ENCODE results near the gene DHRSX. TPM values are rescaled to one million over a fixed set of nuclear protein-coding genes. Genes with fewer than 3 reads are reported as not detected.
A peak's percentile ranks its signal among the peaks of the same experiment; 100 is the strongest.

DHRSX gene
- total RNA-seq, 1 donor from 2014 or later = 29.9 TPM

DNA sequence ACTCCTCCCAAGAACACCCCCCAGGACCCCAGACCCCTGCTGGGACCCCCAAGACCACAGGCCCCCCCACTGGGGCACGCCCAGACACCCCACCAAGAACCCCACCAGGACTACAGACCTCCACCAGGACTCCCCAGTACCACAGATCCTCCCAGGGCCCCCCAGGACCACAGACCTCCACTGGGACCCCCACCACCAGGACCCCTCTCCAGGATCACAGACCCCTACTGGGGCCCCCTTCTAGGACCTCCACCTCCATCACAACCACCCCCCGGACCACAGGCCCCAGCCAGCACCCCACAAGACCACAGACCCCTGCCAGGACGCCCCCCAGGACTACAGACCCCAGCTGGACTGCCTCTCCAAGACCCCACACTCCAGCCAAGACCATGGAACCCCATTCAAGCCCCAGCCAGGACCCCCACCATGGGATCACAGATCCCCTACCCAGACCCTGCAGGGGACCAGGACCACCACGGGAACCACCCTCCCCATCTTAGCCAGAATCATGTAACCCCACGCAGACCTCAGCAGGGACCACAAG lies 855 bp upstream of the DHRSX start:
- intact Hi-C loops (cut with DNase I) = no loop called here
- ATAC-seq (ENCODE audit: poor library complexity) (no peak), DNase-seq (peak; percentile 28)

- ATAC-seq (ENCODE audit: poor library complexity) (peak; percentile 54), DNase-seq (no peak)
- intact Hi-C loops (cut with DNase I) = no loop called here
These were observed 529 bp downstream of the DHRSX start for GRCh38 chrX:2500091-2500802.

DNA sequence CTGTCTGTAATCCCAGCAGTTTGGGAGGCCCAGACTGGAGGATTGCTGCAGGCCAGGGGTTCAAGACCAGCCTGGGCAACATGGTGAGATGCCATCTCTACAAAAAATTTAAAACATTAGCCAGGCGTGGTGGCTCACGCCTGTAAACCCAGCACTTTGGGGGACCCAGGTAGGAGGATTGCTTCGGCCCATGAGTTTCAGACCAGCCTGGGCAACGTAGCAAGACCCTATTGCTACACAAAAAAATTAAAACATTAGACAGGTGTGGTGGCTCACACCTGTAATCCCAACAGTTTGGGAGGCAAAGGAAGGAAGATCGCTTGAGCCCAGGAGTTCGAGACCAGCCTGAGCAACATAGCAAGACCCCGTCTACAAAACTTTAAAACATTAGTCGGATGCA lies 1.3 kb downstream of the DHRSX start:
- intact Hi-C loops (cut with DNase I) = no loop called here
- DNase-seq = no peak
- no peak for ATAC-seq (ENCODE audit: poor library complexity)

- ATAC-seq (ENCODE audit: poor library complexity) = peak; percentile 70
- intact Hi-C loops (cut with DNase I) = no loop called here
- DNase-seq = peak; percentile 56
These were observed 1.9 kb downstream of the DHRSX start for GRCh38 chrX:2498781-2499302.

DNA sequence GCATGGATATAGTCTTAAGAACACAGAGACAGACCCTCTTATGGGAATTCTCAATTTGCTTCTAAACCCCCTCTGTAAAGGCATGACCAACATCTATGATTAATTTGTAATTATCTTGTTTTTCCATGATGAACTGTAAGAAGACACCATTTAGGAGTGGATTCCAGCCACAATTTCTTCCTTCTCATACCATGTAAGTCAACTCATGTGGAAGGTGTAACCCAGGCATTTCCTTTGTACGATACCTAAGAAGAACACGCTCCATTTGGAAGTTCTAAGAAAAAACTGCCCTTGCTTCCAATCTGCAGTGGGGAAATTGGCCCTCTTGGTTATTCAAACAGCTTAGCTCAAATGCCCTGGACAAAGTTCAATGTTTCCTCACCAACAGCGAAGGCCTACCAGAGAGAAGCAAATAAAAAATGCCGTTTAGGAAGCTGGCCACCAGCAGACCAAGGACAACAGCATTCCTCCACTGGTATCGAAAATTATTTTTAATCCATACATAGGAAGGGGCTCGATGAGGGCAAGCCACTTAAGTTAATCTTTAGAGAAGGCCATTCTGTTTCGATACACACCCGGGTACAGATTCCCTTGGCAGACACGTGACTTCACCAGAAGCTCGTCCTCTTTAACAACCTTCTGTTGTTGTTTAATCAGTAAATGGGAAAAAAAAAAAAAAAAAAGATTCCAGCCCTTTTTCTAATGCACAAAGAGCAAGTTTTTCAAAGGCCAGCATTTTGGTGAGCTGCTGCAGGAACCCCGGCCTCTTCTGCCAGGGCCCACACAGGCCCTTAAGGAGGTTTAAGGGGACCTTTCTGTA lies 2.6 kb downstream of the DHRSX start:
- peak; percentile 65 for ATAC-seq (ENCODE audit: poor library complexity)
- intact Hi-C loops (cut with DNase I) = no loop called here
- DNase-seq = peak; percentile 30

DNA sequence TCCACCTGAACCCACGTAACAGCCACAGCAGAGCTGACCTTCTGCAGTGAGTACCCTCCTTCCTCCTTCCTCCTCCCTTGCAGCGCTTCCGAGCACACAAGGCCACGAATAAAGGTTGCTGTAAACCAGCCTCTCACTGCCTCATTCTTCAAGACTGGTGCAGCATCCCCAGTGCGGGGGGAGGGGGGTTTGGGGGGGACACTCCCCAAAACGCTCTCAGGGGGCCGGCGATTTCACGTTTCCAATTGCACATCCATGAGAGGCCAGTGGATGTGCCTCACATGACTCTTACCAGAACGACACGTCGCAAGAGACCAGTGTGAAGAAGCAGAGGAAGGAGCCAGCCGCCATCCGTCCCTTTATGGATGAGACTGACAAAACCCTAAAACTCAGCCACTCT lies 5.2 kb downstream of the DHRSX start:
- DNase-seq = no peak
- intact Hi-C loops (cut with DNase I) = no loop called here
- no peak for ATAC-seq (ENCODE audit: poor library complexity)

DNA sequence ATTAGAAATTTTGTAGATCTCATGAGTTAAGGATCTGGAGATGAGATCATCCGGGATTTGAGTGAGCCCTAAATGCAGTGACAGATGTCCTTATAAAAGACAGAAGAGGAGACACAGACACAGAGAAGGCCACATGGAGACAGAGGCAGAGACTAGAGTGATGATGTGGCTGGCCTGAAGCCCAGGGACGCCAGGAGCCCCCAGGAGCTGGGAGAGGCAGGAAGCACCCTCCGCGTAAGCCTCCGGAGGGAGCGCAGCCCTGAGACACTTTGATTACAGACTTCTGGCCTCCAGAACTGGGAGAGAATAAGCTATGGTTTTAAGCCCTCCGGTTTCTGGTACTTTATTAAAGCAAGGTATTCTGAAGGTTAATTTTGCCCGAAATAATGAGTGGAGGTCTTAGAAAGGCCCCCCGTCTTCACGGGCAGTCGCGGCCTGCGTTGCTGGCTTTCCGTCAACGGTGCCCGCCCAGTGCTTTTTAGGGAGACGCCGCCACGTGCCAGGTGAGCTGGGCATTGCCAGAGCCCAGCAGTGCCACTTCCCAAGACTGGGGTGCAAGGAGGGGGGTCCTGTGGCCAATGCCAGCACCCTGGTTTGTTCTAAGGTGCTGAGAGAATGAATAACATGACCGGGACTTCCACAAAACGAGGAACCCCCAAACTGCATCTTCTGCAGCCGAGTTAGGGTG lies 8.1 kb downstream of the DHRSX start:
- intact Hi-C loops (cut with DNase I) = no loop called here
- ATAC-seq (ENCODE audit: poor library complexity) (peak; percentile 40), DNase-seq (no peak)

DNA sequence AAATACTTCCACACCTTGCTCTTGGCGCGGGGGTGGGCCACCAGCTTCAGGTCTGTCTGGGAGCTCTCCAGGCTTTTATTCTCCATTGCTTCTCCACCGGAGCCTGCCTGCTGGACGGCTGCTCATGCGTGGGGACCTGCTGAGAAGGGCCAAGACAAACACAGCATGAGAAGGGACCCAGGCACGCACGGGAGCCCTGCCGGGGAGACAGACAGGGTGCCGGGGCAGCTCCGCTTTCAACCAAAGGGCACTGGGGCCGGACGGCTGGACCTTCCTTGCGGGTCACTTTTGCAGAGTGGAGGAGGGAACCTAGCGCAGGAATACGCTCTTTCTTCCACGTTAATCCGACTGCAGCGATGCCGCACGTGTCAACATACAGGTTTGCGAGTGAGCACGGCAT lies 10.1 kb downstream of the DHRSX start:
- no peak for DNase-seq
- no peak for ATAC-seq (ENCODE audit: poor library complexity)
- intact Hi-C loops (cut with DNase I) = no loop called here

DNA sequence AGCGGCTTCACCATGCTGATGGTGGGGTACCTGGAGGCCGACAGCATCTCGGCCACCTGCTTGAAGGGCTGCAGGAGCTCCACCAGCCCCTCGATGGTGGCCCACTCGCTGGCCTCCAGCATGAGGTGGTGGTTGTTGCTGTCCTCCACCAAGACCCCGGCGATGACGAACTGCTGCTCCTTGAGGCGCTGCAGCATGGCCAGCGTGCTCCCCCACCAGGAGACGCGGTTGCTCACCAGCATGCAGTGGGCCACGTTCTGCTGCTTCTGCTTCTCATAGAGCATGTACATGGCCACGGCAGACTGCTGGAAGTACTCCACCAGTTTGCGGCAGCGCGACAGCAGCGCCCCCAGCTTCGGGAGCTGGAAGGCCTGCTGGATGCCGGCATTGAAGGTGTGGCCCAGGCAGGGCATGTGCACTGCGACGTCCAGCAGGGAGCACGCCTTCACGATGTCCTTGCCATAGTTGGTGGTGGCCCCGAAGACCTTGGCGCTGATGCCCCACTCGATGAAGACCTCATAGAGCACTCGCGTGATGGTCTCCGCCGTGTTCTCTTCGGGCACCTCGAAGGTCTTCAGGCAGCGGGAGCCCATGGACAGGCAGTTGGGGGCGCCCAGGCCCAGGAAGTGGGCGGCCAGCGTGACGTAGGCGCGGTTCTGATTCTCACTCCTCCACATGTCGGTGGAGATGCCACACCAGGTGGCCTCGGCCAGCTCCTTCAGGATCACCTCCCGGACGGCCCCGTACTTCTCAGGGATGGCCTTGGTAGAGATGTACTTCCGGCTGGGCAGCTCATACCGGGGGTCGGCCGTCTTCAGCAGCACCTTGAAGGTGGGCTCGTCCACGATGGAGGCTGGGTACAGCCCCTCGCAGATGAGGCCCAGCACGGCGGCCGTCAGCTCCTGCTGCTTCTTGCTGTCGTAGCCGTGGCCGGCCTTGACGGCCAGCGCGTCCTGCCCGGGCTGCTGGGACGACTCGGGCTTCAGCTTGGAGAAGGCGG lies 11.0 kb downstream of the DHRSX start:
- no peak for ATAC-seq (ENCODE audit: poor library complexity)
- DNase-seq = no peak
- intact Hi-C loops (cut with DNase I) = no loop called here

DNA sequence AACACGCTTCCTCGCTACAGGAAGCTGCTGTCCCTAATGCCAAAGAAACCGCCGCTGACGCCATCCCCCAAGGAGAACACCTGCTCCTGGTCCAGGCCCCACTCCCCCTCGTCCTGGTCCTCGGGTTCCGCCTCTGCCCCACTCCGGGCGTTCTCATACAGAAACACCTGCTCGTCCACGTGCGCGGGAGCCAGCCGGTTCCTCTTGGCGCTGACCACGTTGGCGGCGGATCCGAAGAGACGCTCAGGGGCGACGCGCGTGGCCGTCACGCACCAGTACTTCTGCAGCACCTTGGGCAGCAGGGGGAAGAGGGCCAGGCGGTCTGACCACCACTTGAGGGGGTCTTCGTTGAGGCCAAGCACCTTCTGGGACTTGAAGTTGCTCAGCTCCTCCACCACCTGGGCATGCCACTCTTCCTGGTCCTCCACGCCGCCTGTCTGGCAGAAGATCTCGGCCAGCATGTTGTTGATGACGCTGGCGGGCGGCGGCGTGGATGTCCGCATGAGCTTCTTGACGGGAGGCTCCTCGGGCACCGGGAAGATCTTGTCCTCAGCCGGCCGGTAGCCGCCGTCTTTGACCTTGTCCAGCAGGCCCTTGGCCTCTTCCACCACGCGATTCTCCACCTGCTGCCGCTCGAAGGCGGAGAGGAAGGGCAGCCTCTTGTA lies 12.0 kb downstream of the DHRSX start:
- intact Hi-C loops (cut with DNase I) = no loop called here
- DNase-seq = no peak
- no peak for ATAC-seq (ENCODE audit: poor library complexity)

GRCh38 chrX:2487366-2487765 lies 13.4 kb downstream of the DHRSX start:
- ATAC-seq (ENCODE audit: poor library complexity) (no peak), DNase-seq (no peak)
- intact Hi-C loops (cut with DNase I) = no loop called here

DNA sequence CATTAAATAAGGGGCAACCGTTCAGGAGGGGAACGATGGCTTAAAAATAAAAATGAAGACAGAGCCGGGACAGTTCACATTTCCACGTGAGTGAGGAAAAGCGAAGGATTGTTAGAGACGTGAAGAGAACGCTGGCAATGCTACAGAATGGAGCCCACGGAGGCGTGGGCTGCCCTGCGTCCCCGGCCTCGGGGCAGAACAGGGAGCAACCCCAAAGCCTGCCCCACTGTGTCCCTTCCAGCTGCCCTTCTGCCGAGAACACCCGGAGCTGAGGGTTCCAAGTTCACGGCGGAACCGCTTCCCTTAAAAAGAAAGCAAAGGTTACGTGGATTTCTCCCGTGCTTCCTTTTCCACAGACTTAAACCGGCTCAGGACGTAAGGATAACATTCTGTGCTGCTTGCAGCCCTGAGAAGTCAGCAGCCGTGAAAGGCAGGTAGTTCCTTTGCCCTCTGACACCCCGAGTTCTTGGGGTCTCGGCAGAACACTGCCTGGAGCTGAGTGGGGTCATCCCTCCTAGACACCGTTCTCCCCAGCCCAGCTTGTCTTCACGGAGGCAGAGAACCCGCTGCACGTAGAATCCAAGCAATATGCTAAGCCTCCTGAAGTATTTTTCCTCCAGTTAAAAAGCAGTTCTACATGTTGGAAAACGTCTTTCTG lies 14.2 kb downstream of the DHRSX start:
- intact Hi-C loops (cut with DNase I) = no loop called here
- DNase-seq (no peak), ATAC-seq (ENCODE audit: poor library complexity) (no peak)

DNA sequence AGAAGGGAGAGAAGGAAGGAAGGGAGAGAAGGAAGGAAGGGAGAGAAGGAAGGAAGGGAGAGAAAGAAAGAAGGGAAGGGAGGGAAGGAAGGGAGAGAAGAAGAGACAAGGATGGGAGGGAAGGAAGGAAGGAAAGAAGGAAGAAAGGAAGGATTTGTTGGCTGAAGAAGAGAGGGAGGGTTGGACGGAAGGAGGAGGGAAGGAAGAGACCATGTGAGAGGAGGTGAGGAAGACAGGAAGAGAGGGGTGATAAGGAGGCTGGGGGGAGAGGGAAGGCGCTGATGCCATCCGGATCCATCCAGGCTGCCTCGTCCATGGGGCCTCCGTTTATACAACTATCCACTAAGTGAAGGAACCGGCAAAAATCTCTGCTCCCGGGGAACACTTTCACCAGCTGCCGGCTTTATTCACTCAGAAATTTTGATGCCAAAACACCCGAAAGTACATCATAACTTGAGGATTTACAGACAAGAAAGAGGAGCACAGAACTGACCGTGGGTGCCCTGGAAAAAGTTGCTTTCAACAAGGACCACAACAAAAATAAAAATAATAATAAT lies 14.9 kb downstream of the DHRSX start:
- intact Hi-C loops (cut with DNase I) = no loop called here
- ATAC-seq (ENCODE audit: poor library complexity) = no peak

DNA sequence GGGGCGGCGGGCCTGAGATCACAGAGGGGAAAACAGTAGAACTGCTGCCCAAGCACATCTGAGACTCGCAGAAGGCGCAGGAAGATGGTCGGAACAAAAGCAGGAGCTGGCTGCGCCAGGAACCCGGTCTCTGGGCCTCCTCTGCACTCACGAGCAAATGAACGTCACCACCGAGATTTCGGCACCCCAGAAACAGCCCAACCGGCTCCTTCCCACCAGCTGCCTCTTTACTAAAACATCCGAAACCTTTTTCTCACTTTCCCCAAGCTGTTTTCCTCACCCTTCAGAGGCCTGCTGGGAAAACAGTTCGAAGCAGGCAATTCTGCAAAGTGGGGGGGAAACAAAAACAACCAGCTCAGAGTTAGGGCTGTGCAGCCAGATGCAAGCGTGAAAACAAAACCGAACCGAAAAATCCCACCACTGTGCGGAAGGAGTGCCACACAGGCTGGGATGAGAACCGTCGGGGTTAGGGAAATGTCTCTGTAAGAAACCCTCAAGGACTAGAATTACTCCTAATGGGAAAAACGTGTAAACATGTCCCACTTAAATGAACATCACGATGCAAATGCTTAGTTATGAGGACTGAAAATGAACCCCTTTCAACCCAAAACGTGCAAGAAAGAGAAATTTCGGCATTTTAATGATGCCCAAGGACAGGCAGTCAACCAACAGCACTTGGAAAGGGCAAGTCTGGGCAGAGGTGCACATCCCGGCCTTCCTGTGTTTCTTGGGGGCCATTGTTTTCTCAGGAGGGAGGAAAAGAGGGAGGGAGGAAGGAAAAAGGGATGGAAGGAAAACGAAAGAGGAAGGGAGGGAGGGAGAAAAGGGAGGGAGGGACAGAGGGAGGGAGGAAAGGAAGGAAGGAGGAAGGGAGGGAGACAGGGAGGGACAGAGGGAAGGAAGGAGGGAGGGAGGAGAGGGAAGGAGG lies 15.8 kb downstream of the DHRSX start:
- DNase-seq (peak; percentile 61), ATAC-seq (ENCODE audit: poor library complexity) (peak; percentile 56)
- intact Hi-C loops (cut with DNase I) = no loop called here

More for the DNA sequence above, 14.9 kb downstream of the DHRSX start:
- no peak for DNase-seq

DNA sequence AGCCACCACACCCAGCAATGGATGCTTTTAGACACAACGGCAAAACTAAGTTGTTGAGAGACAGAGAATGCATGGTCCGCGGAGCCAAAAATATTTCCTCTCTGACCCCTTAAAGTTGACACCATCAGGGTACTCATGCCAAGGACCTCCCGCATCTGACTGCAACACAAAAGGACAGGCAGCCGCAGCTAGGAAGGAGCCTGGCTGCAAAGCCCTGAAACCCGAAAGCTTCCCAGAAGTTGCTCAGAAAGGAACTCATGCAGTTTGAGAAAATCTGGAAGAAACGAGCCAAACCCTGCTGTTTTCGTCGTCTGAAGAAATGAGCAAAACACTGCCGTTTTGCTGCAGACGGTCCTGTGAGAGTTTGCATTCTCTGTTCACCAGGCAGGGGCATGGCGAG lies 16.5 kb downstream of the DHRSX start:
- intact Hi-C loops (cut with DNase I) = no loop called here
- ATAC-seq (ENCODE audit: poor library complexity) = peak; percentile 42
- no peak for DNase-seq

All from Right ventricle myocardium superior (tissue), 1 donor.